ENCODE measurements around the gene RNF144B.

Gene RNF144B

DNA sequence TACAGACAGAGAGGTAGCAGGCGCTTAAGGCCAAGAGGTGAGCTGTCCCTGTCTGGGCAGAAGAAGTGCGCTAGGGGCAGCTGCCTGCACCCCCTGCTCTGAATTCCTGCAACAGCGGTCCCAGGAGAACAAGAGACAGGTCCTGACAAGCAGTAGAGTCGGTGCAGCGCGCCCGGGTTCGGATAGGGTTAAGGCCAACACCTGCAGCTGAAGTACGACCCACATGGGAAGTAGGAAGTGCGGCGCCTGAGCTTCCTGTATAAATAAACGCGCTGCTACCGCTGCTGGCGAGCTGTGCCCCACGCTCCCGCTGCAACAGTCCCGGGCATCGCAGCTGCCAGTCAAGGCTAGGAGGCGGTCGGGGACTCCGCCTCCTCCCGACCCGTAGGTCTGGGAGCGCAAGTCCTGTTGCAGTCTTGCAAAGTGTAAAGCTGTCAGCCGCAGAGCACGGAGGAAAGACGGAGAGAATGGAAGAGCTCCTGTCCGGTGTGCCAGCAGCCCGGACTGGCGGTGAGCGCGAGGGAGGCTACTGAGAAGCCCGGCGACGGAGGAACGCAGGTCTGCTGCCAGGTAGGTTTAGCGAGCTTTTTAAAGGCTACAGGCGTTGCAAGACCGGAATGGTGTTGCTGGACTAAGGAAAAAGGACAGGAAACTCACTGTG is at the start of gene RNF144B:
Gene RNF144B, plus strand, starts transcription at position 290 of the 661 bp plus-strand sequence. CDS start 12,185 bp downstream, outside the sequence.
- TF ChIP-seq MYC (IDR thresholded peaks at IDR 0.05; ENCODE audit: low read depth, low read length) (no peak), MAX (IDR thresholded peaks at IDR 0.05; ENCODE audit: low read depth, low read length) (0 out of 2 replicates have a peak, but pooled peaks have one; percentile 18), POLR2A (IDR thresholded peaks at IDR 0.05; ENCODE audit: extremely low read depth, insufficient read length) (no peak)
- H3K4me3 ChIP-seq (ENCODE audit: low read depth, low read length): peak within 1 kb of the TSS; percentile 52
- DNase-seq (ENCODE audit: low read depth): peak; percentile 82

GRCh38 chr6:18339599-18339998 is 47.6 kb upstream of the RNF144B start:
- no peak overlapping the region for H3K4me3 ChIP-seq (ENCODE audit: low read depth, low read length)
- DNase-seq (ENCODE audit: low read depth): no peak
- TF ChIP-seq, protein P1, sequence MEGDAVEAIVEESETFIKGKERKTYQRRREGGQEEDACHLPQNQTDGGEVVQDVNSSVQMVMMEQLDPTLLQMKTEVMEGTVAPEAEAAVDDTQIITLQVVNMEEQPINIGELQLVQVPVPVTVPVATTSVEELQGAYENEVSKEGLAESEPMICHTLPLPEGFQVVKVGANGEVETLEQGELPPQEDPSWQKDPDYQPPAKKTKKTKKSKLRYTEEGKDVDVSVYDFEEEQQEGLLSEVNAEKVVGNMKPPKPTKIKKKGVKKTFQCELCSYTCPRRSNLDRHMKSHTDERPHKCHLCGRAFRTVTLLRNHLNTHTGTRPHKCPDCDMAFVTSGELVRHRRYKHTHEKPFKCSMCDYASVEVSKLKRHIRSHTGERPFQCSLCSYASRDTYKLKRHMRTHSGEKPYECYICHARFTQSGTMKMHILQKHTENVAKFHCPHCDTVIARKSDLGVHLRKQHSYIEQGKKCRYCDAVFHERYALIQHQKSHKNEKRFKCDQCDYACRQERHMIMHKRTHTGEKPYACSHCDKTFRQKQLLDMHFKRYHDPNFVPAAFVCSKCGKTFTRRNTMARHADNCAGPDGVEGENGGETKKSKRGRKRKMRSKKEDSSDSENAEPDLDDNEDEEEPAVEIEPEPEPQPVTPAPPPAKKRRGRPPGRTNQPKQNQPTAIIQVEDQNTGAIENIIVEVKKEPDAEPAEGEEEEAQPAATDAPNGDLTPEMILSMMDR (IDR thresholded peaks at IDR 0.05; ENCODE audit: low read depth, low read length): no peak
- TF ChIP-seq MAX (IDR thresholded peaks at IDR 0.05; ENCODE audit: low read depth, low read length) (no peak), POLR2A (IDR thresholded peaks at IDR 0.05; ENCODE audit: extremely low read depth, insufficient read length) (no peak)

DNA sequence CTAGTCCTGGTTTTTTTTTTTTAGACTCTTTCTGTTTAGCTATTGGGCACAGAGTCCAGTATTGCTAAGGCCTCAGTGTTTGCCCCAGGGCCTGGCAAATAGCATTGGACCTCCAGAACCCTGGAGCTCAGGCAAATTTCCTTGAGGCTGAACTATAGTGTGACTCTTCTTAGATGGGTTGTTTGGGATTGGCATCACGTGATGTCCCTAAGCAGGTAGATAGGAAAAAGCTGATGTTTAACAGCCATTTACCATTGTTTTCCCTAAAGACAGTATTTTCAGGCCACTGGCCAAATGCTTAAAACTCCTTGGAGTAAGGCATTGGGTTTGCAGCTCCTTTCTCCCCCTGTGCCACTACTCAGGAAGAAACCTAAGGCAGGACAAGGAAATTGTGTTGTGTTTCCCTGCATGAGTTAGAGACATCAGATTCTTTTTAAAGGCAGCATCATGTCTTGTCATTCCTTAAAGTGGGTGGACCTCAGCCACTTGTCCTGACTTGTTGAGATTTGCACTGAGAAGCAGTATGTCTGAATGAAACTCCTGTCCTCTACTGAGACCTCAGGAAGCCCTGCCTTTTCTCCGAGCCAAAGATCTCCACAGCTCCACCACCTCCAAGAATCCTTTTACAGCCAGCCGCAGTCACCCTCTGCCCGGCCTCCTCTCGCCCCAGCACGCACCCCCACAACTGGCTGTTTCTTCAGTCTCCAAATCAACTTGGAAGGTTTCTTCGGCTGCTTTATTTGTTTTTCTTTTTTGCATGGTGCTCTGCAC is 46.2 kb upstream of the RNF144B start:
- H3K4me3 ChIP-seq (ENCODE audit: low read depth, low read length): no peak overlapping the region
- DNase-seq (ENCODE audit: low read depth): no peak
- TF ChIP-seq MAX (IDR thresholded peaks at IDR 0.05; ENCODE audit: low read depth, low read length) (no peak), MYC (IDR thresholded peaks at IDR 0.05; ENCODE audit: low read depth, low read length) (no peak), POLR2A (IDR thresholded peaks at IDR 0.05; ENCODE audit: extremely low read depth, insufficient read length) (no peak)
- TF ChIP-seq, protein P1 (IDR thresholded peaks at IDR 0.05; ENCODE audit: low read depth, low read length): no peak

DNA sequence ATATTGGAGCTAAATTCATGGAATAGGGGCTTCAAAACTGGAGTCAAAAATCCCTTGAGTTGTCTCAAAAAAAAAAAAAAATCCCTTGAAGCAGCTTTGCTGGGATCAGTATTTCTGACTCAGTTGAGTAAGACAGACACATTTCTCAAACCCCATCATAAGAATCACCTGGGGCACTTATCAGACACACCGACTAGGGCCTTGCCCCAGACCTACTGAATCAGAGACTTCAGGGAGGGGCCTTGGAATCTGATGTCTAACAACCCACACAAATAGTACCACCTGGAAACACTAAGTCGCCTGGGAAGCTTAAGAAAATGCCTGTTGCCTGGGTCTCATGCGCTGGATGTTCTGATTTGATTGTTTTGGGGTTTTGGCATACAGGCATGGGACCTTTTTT is 44.9 kb upstream of the RNF144B start:
- DNase-seq (ENCODE audit: low read depth): no peak
- no peak for TF ChIP-seq MYC (IDR thresholded peaks at IDR 0.05; ENCODE audit: low read depth, low read length)
- TF ChIP-seq, protein P1 (IDR thresholded peaks at IDR 0.05; ENCODE audit: low read depth, low read length): no peak
- no peak for TF ChIP-seq MAX (IDR thresholded peaks at IDR 0.05; ENCODE audit: low read depth, low read length)
- no peak for TF ChIP-seq POLR2A (IDR thresholded peaks at IDR 0.05; ENCODE audit: extremely low read depth, insufficient read length)
- H3K4me3 ChIP-seq (ENCODE audit: low read depth, low read length): no peak overlapping the region

DNA sequence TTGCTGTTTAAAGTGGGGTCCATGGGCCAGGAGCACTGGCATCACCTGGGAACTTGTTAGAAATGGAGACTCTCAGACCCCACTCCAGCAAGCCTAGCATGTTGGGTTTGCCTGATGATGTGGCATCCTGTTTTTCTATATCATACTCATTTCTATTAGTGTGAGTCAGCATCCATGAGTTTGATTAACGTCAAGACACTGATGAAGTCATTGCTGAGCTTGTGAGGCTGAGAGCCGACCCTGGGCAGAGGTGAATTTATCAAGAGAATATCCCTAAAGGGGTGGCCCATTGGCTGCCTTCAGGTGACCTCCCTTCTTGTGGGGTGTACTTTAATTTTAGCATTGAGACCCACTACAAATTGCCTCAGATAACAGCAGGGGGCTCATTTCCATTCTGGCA is 43.4 kb upstream of the RNF144B start:
- TF ChIP-seq, protein P1 (IDR thresholded peaks at IDR 0.05; ENCODE audit: low read depth, low read length): no peak
- TF ChIP-seq POLR2A (IDR thresholded peaks at IDR 0.05; ENCODE audit: extremely low read depth, insufficient read length): no peak
- TF ChIP-seq MAX (IDR thresholded peaks at IDR 0.05; ENCODE audit: low read depth, low read length): no peak
- TF ChIP-seq MYC (IDR thresholded peaks at IDR 0.05; ENCODE audit: low read depth, low read length): no peak
- DNase-seq (ENCODE audit: low read depth): no peak

DNA sequence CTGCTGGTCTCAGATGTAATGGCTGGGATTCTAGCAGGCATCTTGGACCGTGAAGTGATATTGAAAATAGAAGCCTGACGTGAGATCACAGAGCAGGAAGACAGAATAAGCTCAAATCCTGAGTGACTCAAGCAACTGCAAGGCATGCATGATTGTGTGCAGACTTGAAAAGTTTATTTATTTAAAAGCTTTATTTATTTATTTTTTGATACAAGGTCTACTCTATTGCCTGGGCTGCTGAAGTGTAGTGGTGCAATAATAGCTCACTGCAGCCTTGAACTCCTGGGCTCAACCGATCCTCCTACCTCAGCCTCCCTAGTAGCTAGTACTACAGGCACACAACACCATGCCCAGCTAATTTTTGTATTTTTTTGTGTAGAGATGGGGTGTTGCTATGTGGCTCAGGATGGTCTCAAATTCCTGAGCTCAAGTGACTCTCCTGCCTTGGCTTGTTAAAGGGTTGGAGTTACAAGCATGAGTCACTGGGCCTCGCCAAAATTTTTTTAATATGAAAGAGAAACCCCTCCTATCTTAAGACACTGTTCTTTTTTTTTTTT is 40.1 kb upstream of the RNF144B start:
- TF ChIP-seq MYC (IDR thresholded peaks at IDR 0.05; ENCODE audit: low read depth, low read length): no peak
- TF ChIP-seq MAX (IDR thresholded peaks at IDR 0.05; ENCODE audit: low read depth, low read length): no peak
- TF ChIP-seq, protein P1 (IDR thresholded peaks at IDR 0.05; ENCODE audit: low read depth, low read length): no peak
- no peak for TF ChIP-seq POLR2A (IDR thresholded peaks at IDR 0.05; ENCODE audit: extremely low read depth, insufficient read length)
- H3K4me3 ChIP-seq (ENCODE audit: low read depth, low read length): no peak overlapping the region
- DNase-seq (ENCODE audit: low read depth): no peak

More for the DNA sequence above, 43.4 kb upstream of the RNF144B start:
- H3K4me3 ChIP-seq (ENCODE audit: low read depth, low read length): no peak overlapping the region

Measured in NB4 (cell line).